GM21360 (cell line): ENCODE results near the gene RAD54L.
"Not testable (repeated sequence)": the region's sequence is repeated elsewhere in the genome, so short reads cannot be mapped to it uniquely, and the experiment has no call there.

Experiments
- ATAC-seq: cut with Tn5 transposase; IDR thresholded peaks from one replicate; pipeline ENCODE4 v1.9.1; 2021; ENCODE audit warnings: mild to moderate bottlenecking, moderate library complexity; ENCODE audit not compliant: unreplicated experiment

RAD54L gene

DNA sequence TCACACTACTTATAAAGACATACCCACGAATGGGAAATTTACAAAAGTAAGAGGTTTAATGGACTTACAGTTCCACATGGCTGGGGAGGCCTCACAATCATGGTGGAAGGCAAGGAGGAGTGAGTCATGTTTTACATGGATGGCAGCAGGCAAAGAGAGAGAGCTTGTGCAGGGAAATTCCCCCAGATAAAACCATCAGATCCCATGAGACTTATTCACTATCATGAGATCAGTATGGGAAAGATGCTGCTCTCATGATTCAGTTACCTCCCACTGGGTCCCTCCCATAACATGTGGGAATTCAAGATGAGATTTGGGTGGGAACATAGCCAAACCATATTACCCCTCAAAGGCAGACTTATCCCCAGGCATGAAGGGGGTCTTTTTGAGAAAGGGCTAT, 8.7 kb upstream of the RAD54L start:
- ATAC-seq: not testable (repeated sequence)

DNA sequence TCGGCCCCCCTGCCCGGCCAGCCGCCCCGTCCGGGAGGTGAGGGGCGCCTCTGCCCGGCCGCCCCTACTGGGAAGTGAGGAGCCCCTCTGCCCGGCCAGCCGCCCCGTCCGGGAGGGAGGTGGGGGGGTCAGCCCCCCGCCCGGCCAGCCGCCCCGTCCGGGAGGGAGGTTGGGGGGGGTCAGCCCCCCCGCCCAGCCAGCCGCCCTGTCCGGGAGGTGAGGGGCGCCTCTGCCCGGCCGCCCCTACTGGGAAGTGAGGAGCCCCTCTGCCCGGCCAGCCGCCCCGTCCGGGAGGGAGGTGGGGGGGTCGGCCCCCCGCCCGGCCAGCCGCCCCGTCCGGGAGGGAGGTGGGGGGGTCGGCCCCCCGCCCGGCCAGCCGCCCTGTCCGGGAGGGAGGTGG, 5.8 kb upstream of the RAD54L start:
- ATAC-seq: not testable (repeated sequence)

DNA sequence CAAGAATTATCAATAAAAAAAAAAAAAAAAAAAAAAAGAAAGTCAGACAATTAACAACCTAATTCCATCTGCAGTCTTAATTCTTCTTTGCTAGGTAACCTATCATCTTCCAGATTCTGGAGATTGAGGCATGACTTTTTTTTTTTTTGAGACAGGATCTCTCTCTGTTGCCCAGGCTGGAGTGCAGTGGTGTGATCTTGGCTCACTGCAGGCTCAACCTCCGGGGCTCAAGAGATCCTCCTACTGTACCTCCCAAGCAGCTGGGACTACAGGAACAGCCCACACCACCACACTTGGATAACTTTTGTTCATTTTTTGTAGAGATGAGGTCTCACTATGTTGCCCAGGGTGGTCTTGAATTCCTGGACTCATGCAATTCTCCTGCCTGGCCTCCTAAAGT, 4.6 kb upstream of the RAD54L start:
- ATAC-seq: no peak

DNA sequence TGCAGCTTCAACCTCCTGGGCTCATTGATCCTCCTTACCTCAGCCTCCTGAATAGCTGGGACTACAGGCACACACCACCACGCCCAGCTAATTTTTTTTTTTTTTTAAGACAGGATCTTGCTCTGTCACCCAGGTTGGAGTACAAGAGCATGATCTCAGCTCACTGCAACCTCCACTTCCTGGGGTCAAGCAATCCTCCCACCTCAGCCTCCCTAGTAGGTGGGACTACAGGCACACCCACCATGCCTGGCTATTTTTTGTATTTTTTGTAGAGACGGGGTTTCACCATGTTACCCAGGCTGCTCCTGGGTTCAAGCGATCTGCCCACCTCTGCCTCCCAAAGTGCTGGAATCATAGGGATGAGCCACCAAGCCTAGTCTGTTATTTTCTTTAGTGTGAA, 3.7 kb upstream of the RAD54L start:
- not testable (repeated sequence) for ATAC-seq

DNA sequence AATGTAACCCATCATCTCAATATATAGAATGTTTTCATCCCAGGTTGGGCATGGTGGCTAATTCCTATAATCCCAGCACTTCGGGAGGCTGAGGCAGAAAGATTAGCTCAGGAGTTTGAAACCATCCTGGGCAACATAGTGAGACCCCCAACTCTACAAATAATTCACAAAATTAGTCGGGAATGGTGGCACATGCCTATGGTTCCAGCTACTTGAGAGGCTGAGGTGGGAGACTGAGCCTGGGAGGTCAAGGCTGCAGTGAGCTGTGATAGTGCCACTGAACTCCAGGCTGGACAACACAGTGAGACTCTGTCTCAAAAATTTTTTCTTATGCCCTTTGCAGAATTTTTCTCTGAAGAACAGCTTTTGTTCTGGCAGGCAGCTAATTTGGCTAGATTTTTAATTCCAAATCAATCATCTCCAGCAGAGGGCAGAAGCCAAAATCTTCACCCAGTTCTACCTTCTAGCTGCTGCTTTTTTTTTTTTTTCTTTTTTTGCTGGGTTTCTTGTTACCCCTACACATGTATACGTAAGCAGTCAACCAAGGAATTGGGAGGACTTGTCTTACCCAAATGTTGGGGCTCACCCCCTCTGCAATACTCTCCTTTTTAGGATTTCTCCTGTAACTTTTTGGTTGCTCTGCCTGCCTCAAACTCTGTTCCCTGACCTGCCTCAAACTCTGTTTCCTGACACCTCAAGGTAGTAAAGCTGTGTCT, 2.7 kb upstream of the RAD54L start:
- ATAC-seq: no peak

DNA sequence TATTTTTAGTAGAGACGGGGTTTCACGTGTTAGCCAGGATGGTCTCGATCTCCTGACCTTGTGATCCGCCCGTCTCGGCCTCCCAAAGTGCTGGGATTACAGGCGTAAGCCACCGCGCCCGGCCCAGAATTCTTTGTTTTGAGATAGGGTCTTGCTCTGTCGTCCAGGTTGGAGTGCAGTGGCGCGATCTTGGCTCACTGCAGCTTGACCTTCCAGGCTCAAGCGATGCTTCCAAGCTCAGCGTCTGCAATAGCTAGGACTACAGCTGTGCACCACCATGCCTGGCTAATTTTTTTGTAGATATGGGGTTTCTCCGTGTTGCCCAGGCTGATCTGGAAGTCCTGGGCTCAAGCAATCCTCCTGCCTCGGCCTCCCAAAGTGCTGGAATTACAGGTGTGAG, 1.4 kb upstream of the RAD54L start:
- ATAC-seq: not testable (repeated sequence)

DNA sequence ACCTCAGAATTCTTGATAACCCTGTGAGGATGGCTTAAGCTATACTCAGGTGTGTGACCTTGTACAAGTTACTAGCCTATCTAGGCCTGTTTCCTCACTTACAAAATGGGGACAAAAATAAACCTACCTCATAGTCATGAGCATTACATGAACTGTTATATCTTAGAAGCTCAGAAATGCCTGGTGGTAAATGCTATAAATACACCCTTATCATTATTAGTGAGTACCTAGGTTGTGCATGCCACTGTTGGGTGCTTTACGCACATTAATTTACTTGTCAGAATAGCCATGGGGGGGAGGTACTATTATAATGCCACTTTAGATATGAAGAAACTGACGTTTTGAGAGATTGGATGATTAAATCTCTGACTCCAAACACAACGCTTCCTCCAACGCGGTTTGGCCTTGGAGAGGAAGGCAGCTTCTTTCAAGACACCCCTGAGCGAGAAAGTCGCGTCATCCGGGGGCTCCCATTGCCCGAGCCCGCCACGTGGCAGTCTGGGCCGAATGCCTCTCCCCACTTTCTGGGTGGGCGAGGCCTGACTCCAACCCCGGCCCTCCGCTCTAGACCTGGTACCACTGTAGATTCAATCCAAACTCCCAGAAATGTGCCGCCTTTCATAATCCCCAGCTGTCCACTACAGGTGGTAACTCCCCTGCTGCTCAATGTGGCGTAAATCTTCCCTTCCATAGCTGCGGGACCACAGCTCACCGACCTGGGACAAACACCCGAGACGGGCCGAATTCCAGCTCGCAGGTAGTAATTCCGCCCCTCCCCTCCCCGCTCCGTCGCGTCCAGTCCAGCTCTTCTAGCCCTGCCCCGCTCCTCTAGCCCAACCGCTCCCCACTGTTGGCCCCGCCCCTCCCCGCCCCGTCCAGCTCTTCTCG, 771 bp upstream of the RAD54L start:
- ATAC-seq: peak; percentile 55

DNA sequence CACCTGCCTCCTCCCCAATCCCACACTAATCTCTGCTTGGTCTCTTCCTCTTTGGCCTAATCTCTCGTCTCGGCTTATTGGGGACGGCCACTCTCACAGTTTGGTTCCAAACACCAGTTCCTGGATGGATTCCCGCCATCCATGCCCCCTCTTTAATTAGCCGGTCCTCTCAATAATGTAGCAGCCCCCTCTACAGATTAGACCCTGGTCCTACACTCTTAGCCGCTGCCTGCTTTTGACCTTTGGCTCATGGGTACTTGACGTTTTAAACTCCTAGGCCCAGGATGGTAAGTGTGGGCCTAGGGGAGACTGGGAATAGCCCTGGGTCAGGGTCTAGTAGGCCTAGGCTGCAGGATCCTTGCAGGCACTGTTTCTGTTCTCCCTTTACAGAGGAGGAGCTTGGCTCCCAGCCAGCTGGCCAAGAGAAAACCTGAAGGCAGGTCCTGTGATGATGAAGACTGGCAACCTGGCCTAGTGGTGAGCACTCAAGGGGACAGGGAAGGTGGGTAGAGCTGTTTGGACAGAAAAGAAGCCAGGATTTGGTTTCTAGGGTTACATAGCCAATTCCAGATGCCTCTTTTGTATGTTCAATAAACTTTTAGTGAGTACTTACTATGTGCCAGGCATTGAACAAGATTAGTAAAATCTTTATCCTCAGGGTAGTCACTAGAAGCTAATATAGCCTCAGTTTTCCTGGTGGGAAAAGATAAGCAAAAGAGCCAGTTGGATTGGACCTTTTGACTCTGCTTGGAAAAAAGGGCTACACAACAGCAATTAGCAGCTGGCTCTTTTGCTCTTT, 758 bp downstream of the RAD54L start:
- no peak for ATAC-seq

DNA sequence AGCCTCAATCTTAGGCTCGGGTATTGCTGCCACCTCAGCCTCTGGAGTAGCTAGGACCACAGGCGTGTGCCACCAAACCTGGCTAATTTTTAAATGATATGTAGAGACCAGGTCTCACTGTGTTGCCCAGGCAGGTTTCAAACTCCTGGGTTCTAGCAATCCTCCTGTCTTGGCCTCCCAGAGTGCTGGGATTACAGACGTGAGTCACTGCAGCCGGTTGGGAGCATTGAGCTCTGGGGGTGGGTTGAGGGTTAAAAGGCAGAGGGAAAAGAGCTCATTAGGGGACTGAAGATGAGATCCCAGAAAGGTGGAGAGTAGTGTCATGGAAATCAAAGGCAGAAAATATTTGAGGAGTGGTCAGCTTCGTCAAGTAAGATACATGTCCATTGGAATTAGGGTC, 7.1 kb downstream of the RAD54L start:
- no peak for ATAC-seq

DNA sequence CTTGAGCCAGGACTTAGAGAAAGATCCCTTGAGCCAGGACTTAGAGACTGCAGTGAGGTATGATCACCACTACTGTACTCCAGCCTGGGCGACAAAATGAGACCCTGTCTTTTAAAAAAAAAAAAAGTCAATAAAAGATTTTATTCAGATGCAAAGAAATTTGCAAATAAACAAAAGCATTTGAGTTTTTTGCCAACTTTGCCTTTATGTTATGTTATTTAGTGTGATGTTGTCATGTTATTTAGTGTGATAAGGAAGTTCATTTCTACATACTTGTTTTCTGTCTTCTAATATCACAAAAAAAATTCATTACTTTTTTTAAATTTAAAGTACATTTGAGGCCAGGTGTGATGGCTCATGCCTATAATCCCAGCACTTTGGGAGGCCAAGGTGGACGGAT, 9.0 kb downstream of the RAD54L start:
- ATAC-seq: no peak

DNA sequence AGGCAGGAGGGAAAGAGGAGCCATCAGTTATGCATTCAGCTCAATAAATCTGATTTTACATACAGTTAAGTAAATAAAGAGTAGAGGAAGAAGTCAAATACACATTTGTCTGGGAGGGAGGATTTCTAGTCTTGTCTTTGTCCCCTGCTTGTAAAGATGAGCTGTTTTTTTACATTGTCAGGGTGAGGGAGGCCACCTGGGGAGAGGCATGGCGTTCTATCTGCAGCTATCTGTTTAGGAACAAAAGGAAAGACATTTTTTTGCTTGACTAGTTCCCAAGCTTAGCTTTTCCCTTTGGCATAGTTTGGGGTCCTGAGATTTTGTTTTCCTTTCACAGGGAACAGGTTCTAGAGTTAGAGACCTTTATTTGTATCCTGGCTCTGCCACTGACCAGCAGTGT, 14.9 kb downstream of the RAD54L start:
- ATAC-seq: no peak

DNA sequence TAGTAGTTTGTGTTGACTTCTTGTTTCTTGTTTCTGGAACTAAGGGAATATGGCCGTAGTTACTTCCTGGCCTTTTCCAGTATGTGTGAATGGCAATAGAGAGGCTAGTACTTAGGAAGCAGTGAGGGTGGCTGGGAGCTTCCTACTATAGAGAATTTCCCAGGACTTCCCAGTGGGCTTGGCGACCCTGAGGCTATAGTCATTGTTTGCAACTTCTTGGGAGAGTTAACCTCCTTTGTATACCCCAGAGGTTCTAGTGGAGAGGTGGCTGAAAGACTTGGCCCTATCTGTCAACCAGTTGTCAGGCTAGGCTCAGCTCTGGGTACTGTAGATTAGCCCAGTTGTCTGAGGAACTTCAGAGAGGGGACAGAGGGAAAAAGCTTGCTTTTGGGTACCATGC, 15.6 kb downstream of the RAD54L start:
- no peak for ATAC-seq

DNA sequence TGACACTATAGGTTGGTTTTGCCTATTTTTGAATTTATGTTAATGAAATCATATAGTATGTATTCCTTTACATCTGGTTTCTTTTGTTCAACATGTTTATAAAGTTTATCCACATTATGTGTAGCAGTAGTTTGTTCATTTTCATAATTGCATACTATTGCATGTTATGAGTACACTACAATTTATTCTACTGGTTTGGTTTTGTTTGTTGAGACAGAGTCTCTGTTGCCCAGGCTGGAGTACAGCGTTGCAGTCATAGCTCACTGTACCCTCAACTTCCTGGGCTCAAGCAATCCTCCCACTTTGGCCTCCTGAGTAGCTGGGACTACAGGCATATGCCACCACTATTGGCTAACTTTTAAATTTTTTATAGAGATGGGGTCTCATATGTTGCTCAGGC, 21.0 kb downstream of the RAD54L start:
- ATAC-seq: no peak

DNA sequence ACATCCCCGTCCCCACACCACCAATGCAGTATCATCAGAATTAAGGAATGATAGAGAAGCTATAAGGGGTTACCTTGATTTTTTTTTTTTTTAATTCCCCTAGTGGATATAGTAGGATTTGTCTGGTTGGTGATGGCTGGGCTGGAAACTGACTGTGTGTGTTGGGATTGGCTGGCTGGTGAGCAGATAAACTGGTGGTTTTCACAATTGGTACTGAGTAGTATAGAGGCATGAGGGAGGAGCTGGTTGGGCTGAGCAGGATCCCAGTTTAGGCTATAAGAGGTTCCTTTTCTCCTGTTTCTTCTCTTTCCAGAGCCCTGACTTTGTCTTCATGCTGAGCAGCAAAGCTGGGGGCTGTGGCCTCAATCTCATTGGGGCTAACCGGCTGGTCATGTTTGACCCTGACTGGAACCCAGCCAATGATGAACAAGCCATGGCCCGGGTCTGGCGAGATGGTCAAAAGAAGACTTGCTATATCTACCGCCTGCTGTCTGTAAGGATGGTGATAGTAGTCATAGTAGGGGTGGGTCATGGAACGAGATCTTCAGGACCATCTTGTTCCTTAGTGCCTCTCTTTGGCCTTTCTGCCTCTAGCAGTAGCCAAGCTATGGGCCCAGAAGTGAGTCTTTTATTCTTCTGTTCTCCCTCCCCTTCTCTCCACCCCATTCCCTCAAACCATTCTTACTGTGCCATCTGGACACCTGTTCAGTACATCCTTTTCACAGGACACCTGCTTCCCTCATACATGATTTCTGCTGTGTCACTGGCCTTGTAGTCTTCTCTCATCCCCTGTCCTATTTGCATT, 26.9 kb downstream of the RAD54L start:
- ATAC-seq: no peak

DNA sequence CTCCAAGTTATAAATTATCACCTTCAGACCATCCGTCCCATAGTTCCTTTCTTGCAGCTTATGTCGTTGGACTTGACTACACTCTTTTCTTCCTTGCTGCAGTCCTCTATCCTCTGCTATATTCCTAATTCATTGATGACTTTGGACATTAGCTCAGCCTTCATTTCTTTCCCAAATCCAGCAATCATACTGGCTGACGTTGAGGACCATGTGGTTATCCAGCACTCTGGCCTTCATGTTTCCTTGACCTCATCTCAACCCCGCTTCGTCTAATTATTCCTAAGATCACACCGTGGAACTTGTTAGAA, 27.4 kb downstream of the RAD54L start:
- no peak for ATAC-seq

DNA sequence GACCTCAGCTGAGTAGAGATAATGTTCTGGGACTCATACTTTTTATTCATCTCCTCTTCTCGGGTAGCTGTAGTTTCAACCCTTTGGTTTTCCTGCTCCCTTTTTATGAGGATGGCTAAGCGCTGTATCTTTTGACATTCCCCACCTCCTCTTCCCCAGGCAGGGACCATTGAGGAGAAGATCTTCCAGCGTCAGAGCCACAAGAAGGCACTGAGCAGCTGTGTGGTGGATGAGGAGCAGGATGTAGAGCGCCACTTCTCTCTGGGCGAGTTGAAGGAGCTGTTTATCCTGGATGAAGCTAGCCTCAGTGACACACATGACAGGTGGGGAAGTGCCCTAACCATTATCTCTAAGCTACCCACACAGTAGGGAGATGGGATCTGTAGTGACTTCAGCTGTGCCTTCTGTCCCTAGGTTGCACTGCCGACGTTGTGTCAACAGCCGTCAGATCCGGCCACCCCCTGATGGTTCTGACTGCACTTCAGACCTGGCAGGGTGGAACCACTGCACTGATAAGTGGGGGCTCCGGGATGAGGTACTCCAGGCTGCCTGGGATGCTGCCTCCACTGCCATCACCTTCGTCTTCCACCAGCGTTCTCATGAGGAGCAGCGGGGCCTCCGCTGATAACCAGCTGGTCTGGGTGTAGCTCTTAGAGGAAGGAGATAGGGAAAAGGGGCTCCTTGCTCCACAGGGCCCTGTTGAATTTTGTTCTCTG, 30.3 kb downstream of the RAD54L start:
- ATAC-seq: no peak

DNA sequence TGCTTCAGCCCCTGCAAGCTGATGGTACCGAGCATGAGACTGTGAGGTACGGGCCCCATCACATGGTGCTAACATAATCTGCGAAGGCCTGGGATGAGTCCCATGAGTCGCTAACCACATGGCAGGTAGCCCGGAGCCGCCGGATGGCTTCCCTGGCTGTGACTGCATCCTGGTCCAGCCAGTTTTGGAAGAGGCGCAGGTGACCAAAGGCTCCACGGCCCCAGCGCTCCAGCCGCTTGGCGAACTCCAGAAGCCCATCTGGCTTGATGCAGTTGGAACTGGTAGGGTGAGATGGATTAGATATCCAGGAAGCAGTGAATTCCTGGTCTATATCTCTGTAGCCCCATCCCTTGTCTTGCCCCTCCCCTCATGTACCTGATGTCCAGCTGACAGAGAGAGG, 31.2 kb downstream of the RAD54L start:
- no peak for ATAC-seq

DNA sequence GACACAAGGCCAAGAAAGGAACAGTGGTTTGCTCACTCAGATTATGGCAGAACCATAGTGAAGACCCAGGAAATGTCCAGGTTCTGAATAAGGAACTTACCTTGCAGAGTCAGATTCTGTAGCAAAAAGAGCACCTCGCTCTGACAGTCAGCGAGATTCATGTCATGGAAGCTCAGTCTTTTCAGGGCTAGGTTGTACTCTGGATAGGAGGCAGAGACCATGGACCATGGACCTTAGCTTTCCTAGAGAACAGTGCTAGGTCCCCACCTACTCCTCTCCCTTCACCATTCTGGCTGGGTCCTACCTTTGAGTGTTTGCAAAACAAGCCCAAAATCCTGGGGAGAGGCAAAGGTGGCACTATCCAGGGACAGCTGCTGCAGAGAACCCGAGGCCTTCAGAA, 32.5 kb downstream of the RAD54L start:
- no peak for ATAC-seq

DNA sequence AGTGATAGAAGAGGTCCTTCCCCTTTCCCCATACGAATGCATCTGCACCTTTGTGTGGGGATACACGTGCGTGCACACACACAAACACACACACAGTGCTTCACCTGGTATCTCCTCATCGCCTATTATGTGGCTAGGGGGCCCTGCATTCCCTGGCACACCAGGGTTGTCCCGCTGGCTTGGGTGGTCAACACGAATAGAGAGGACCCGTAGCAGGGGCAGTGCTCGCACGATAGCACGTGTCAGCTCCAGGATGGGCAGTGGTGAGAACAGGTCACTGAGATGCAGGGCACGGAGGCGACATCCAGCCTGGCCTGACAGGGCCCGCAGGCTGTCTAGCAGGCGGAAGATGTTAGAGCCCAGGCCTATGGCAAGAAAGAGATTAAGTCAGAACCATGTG, 33.5 kb downstream of the RAD54L start:
- ATAC-seq: no peak

DNA sequence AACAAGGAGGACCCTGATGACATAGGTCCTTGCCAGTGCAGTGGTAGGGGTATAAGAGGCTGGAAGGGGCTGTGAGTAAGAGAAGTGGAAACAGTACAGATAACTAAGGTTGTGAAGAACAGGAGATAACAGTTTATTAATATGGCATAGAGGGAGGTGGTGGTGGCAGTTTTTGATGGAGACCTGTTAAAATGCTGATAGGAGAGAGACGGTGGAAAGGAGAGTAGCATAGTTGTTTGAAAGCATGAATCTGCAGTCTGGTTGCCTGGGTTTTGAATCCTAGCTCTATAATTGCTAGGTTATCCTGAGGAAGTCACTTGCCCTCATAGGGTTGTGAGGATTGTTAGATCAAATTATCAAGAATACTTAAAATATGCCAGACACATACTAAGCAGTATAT, 36.5 kb downstream of the RAD54L start:
- no peak for ATAC-seq
